Dedifferentiated amniotic fluid mesenchymal stem cell (primary cell): ENCODE measurements around the gene COL1A2.

Source experiments
- DNase-seq: peaks from one replicate; pipeline ENCODE4 v3.0.0-alpha.2; 2016; ENCODE audit errors: extremely low spot score

Gene COL1A2

DNA sequence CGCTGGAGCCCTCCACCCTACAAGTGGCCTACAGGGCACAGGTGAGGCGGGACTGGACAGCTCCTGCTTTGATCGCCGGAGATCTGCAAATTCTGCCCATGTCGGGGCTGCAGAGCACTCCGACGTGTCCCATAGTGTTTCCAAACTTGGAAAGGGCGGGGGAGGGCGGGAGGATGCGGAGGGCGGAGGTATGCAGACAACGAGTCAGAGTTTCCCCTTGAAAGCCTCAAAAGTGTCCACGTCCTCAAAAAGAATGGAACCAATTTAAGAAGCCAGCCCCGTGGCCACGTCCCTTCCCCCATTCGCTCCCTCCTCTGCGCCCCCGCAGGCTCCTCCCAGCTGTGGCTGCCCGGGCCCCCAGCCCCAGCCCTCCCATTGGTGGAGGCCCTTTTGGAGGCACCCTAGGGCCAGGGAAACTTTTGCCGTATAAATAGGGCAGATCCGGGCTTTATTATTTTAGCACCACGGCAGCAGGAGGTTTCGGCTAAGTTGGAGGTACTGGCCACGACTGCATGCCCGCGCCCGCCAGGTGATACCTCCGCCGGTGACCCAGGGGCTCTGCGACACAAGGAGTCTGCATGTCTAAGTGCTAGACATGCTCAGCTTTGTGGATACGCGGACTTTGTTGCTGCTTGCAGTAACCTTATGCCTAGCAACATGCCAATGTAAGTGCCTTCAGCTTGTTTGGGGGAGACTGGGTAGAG, at the start of gene COL1A2:
Gene COL1A2, plus strand, starts transcription at position 459 of the 704 bp plus-strand sequence. Its CDS starts 137 bp downstream, at position 596.
- peak; percentile 99 for DNase-seq

DNA sequence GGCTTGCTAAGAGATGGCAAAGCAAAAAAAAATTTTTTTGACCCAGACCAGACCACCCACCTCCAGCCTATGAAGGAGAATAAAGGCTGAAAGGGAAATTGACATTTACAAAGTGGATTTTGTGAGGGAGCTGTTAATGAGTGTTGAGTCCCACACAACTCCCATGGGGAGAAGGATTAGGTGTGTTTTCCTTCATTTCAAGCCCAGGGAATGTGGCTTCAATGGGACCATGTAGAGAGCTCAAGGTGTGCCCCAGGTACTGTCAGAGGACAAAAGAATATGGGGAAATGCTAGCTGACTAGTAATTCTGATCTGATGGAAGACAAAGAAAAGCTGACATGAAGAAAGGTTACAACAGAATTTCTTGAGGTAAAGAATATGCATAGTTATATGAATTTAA, 48.8 kb upstream of the COL1A2 start:
- DNase-seq = no peak

DNA sequence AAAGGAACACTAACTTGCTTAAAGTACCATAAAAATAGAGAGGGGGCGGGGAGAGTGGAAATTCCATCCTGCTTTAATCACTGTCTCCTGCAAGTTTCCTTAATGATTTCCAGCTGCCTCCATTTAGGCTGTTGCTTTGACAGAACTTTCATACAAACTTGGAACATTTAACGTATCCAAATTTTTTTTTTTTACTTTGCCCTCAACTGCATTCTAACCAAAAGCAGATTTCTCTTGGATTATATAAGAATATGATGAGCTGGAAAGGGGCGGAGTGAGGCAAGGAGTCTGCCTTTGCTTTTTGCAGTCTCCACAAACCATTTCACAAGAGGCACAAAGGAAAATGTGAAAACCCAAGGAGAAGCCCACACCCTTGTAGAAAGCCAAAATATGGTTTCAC, 46.6 kb upstream of the COL1A2 start:
- DNase-seq = peak; percentile 99

DNA sequence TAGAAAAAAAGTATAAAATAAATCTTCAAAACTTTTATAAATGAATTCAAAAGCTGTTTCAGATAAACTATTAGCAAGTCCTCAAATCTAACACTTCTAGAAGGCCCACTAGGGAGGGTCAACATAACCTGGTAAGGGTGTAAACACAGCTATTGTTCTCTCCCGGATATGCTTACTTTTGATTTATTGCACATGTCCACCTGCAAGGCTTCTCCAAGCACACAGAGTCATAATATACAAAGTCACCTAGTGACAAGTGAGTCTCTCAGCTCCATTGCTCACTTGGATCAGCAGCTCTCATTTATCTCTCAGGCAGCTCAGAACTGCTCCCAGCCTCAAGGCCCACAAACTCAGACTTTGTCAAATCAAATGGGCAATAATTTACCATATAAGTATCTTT, 44.0 kb upstream of the COL1A2 start:
- no peak for DNase-seq

DNA sequence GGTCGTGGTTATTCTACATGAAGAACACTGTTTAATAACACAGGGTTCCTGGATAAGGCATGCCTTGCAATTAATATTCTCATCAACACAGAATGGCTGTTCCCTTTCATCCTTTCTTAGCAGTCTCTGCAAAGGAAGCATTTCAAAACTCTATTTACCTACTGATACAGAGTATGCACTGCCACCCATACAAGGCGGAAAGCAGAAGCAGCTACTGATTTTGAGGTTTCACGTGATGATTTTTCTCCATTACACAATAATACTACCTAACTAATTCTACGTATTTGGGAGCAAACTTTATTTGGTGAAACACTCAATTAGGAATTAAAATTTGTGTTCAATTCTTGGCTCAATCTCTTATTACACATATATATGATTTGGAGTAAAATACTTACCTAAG, 43.0 kb upstream of the COL1A2 start:
- peak; percentile 14 for DNase-seq

DNA sequence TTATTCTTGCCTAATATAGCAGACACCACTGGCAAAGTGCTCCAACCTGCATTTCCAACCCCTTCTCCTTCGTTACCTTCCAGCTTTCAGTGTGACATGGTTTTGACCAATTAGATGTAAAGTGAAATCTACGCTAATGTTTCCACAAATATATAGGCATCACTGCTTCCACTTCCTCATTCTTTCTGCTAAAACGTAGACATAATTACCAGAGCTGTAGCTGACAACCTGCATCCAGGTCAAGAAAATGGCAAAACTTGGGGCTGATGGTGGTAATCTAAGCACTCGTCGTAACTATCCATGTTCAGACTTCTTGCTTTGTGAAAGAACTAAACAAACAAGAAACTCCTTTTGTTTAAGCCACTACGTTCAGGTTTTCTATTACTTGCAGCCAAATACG, 41.8 kb upstream of the COL1A2 start:
- no peak for DNase-seq

DNA sequence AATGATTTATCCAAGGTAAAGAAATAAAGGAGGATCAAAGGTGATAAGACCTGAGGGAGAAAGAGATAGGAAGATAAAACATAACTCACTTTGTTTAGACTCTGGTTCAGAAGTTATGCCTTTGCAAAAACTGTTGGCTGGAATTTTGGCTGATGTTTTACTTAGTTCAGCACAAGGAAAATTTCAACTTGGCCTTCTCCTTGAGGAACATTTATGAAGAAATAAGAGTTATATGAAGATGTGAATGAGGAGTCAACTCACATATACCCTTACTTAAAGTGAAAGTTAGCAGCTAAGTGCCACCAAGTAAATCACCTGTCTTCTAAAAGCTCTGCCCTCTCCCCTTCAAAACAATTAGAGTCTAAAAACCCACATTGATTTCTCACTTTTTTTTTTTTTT, 39.7 kb upstream of the COL1A2 start:
- no peak for DNase-seq

DNA sequence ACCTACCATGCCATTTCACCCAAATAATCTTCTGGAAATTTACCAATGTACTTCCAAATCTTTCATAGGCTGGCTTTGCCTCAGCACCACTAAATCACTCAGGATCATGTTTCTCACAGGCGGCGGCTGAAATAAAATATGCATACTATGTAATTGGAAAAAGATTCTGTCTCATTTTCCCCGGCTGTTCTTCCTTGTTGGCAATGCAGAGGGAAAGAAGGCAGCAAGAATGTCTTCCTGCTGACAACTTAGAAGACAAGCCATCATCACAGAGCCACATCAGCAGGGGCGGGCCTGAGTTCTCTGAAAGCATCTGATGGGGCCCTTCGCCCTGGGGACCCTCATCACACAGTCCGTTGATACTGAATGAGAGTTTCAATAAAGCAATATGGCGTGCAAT, 39.2 kb upstream of the COL1A2 start:
- peak; percentile 82 for DNase-seq

DNA sequence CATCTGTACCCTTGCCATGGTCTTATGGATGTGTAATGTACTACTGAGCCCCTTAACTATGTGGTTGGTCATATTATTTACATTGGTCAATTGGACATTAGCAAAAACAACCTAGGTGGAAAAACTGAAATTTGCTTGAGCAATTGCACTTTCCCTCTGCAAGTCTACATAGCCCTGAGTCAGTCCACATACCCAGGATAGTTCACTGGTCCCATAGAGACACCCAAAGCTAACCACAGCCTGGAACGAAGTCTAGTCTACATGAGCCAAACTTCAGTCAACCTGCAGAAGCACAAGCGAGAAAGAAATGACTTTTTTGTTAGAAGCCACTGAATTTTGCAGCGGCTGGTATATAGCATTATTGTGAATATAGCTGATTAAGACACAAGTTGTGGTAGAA, 37.6 kb upstream of the COL1A2 start:
- no peak for DNase-seq

DNA sequence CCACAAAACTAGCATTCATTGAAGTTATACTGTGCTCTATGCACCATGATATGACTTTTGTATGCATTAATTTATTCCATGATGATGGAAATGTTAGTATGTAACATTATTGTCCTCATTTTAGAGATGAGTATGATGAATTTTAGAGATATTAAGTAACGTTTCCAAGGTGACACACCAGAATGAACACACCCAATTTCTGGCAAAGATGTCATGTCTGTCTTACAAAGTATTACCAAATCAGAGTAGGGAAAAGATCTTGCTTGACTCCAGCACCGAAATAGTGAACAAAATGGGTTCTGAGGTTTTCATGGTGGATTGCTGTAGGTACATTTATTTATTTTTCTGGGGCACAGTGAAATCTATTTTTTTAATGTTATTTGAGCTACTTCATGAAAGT, 33.8 kb upstream of the COL1A2 start:
- no peak for DNase-seq

DNA sequence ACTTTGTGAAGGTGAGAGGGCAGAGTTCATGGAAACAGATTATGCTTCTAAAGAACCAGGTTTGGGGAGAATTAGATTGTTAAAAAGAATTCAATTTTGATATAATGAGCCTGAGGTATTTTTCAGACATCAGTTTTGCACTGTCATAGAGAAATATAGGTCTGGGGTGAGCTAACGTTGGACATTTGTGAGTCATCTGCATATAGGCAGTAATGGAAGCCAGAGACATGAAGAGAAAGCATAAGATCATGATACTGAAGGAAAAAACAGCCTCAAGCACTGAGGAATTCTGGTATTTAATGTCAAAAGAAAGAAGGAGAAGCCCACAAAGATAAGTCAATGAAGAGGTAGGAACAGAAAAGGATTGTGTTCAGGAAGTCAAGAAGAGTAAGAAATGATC, 32.4 kb upstream of the COL1A2 start:
- no peak for DNase-seq

DNA sequence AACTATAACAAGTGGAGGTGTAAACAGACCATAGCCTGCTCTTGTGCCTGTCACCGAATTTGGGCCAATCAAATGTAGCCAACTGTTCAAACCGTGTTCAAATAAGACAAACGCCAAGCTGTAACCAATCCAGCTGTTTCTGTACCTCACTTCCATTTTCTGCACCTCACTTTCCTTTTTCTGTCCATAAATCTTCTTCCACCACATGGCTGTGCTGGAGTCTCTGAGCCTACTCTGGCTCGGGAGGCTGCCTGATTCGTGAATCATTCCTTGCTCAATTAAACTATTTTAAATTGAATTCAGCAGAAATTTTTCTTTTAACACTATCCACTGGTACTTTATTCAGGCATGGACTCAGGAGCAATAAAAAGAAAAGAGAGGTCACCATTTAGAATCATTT, 29.9 kb upstream of the COL1A2 start:
- no peak for DNase-seq

DNA sequence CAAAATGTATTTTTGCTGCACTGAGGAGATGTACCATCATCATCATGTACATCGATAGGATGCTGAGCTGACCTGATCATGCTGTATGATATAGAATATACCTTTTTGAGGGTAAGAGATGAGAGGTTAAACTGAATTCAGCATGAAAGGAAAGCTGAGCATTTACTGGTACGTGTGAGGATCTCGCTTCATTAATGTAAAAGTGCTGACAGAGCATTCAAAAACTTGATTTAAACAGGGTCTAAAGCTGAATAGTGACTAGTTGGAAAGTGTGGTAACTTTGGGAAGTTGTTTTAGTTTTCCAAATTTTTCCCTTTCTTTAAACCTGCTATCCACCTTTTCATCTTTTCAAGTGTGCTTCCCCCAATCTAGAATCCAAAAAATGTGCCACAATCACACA, 28.5 kb upstream of the COL1A2 start:
- no peak for DNase-seq

DNA sequence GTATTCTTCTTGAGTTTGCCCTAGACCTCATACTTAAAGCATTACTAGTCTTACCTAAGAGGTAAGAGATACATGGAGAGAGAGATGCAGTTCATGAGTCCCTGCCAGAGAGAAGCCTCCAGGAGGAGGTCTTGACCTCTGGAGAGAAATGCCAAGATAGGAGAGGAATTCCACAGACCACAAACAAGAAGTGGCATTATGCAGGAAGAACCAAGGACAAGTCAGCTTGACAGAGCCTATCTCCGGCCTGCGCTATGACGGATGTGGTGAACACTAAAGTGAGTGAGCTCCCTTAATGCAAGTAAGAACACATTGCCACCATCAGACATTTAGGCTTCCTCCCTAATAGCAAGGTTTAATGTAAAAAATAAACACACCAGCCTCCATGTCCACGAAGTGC, 27.9 kb upstream of the COL1A2 start:
- DNase-seq = no peak

DNA sequence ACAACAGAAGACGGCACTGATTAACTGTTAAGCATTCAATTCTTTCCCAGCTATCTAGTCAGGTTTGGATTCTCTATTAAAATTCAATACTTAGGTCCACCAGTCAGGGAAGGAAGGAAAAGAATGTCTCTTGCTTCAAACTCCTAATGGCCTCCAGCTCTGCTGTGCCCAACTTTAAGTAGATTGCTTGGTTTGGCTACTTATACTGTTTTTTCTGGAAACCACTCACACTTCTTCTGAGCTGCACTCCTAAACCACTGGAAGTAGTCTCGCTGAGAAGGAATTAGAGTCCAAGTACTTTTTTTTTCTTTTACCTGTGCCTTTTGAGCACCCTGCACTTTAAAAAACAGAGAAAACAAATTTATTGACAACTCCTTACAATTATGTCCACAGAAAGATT, 26.7 kb upstream of the COL1A2 start:
- peak; percentile 66 for DNase-seq

DNA sequence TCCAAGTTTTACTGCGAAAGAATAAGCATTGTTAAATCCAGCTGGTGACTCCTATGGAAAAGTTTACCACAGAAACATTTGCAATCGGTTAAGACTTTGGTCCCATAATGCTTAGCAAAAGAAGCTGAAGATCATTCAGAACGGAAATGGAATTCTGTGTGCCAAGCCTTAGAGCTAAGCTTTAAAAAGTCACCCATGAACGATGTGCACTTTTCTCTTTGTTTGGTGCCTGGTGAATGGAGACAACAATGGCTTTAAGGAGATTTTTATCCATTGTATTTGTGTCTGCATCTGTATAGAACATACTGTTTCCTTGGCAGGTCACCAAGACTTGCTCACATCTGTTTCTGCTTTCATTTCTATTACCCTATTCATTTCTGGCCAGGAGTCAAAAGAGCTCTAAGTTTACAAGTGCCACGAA, 26.3 kb upstream of the COL1A2 start:
- peak; percentile 91 for DNase-seq

DNA sequence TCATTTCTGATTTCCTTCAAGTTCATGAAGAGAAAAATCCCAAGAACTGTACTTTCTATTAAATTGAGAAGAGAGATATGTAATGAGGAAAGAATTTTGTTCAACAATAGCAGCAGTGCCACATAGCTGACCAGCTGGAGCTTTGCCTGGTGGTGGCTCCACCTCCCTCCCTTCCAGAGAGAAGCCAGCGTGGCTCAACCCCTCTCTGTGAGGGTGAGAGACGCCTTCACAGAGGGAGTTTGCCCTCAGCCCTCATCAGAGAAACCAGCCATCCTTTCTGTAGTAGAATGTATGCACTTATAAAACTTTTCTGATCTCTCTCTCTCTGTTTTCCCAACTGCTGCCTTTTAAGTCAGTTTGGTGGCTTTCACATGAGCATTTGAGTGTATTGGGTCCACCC, 20.5 kb upstream of the COL1A2 start:
- peak; percentile 94 for DNase-seq

DNA sequence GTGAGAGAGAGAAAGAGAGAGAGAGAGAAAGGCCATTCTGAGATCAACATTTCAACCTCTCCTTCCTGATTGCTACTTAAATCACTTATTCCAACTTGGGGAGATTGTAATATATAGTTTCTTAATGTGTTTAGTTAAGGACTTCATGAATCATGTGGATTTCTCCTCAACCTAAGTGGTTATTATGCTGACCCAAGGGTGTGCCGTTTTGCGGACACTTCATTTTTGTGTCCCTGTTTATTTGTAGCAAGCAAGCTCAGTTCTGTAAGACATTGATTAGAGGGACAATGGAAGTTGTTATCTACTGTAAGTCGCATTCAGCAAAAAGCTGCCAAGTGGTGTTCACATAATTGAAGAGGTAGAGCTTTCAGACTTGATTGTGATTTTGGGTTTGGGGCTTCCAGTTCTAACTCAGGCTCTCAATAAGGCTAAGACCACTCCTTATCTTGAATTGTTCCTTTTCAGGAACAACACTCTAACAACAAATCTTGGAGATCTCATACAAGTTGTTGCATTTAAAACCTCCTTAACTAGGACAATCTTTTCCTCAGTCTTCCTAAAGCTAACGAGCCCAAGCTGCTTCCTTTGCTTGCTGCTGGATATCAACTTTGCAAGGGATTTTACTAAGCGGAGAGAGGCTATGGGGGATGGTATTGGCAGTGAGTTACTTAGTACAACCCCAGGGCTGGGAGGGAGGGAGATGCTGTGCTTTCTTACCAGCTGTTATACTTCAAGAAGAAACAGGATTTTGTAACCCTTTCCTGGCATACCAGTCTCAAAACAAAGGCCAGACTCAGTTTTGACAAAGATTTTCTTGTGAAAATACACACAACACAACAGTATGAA, 19.8 kb upstream of the COL1A2 start:
- DNase-seq = peak; percentile 92

DNA sequence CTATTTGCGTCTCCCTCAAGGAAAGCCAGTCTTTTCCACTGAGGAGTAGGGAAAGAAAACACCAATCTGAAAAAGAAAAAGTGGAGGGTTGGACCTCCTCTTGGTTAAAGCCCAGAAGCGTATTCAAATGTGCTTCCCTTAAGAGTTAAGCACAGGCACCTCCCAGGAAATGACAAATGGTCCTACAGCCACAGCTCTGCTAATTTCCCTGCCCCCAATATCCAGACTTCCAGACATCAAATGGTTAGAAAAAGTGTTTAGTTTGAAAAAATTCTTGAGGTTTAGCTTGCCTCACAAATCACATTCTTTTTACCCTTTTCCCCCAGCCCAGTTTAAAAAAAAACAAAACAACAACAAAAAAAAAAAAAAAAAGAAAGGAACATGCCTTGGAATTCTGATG, 19.0 kb upstream of the COL1A2 start:
- peak; percentile 95 for DNase-seq

DNA sequence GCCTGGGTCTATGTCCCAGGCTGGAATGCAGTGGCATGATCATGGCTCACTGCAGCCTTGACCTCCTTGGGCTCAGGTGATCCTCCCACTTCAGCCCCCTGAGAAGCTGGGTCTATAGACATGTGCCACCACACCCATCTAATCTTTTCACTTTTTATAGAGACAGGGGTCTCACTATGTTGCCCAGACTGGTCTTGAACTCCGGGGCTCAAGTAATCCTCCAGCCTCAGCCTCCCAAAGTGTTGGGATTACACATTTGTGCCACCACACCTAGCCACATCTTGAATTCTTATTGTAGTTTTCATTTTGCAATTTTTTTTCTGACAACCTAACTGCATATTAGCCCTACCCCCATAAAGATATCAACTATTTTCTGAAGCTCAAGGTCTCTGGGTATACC, 18.4 kb upstream of the COL1A2 start:
- DNase-seq = no peak

DNA sequence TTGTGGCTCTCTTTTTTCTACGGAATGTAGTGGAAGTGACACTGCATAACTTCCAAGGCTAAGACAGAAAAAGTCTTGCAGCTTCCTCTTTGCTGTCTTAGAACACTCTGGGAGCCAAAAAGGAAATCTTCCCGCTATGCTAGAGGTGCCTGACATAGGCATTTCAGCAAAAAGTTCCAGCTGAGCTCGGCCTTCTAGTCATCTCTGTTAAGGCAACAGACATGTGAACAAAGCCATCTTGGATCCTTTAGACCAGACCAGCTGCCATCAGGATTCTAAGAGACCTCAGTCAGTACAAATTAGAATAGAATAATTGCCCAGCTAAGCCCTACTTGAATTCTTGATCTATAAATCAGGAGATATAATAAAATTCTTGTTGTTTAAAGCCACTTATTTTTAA, 16.3 kb upstream of the COL1A2 start:
- DNase-seq = no peak

DNA sequence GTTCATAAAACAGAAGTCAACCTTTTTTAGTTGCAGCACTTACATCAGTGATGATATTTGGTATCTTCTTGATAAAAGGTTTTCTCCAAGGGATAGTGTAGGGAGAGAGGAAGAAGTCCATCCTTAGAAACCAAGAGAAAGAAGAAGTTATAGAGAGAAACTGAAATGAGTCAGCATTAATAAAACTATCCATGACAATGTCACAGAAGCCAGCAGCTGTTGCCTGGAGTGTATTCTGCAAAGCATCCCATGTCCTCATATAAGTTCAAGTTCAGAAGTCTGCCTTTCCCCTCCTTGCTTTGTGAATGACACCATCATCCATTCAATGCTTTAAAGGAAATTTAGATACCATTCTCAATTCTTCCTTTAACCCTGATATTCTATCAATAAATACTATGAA, 14.4 kb upstream of the COL1A2 start:
- no peak for DNase-seq

DNA sequence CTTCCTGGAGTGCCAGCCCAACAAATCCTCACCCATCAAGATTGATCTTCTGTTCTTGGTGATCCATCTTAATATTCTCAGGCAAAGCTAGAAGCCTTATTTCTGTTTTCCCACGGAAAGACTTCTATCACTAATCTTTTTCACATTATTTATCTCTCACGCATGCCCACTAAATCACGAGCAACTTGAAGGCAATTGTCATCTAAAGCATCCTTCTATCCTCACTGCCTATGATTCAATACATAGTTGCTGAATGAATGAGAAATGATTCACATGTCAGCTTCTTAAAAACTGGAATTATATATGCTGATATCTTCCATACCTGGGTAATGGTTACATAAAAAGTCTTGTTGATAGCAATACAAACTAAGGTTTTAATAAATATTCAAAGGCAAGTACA, 12.6 kb upstream of the COL1A2 start:
- DNase-seq = no peak
